GM19468 (cell line): Measurements from ENCODE around the gene OSBPL1A.

Source experiments
- ATAC-seq: cut with Tn5 transposase; IDR thresholded peaks from one replicate; pipeline ENCODE4 v1.9.1; 2021; ENCODE audit warnings: mild to moderate bottlenecking, moderate library complexity, moderate number of reproducible peaks; ENCODE audit not compliant: unreplicated experiment; ENCODE audit errors: extremely low read depth

The OSBPL1A gene

GRCh38 chr18:24354278-24354677 is 43.3 kb downstream of the OSBPL1A start:
- no peak for ATAC-seq

GRCh38 chr18:24346254-24346653 is 51.4 kb downstream of the OSBPL1A start:
- no peak for ATAC-seq

GRCh38 chr18:24344509-24344908 is 53.1 kb downstream of the OSBPL1A start:
- no peak for ATAC-seq

- ATAC-seq, result no peak
These were observed 55.3 kb downstream of the OSBPL1A start for GRCh38 chr18:24342347-24342746.

- ATAC-seq, result no peak
These were observed 56.3 kb downstream of the OSBPL1A start for GRCh38 chr18:24341361-24341760.

GRCh38 chr18:24333084-24333483 is 64.5 kb downstream of the OSBPL1A start:
- no peak for ATAC-seq

GRCh38 chr18:24326211-24326610 is 71.4 kb downstream of the OSBPL1A start:
- ATAC-seq, result no peak

GRCh38 chr18:24322584-24323136 is 75.0 kb downstream of the OSBPL1A start:
- ATAC-seq, result no peak

- no peak for ATAC-seq
These were observed 76.6 kb downstream of the OSBPL1A start for GRCh38 chr18:24321071-24321470.

GRCh38 chr18:24319757-24320156 is 77.9 kb downstream of the OSBPL1A start:
- no peak for ATAC-seq

GRCh38 chr18:24317370-24317769 is 80.3 kb downstream of the OSBPL1A start:
- ATAC-seq, result no peak

- ATAC-seq, result no peak
These were observed 82.5 kb downstream of the OSBPL1A start for GRCh38 chr18:24315170-24315569.

- no peak for ATAC-seq
These were observed 91.4 kb downstream of the OSBPL1A start for GRCh38 chr18:24306201-24306600.

GRCh38 chr18:24300703-24301102 is 96.9 kb downstream of the OSBPL1A start:
- ATAC-seq, result no peak

GRCh38 chr18:24296276-24296675 is 101.3 kb downstream of the OSBPL1A start:
- no peak for ATAC-seq

GRCh38 chr18:24293254-24293653 is 104.4 kb downstream of the OSBPL1A start:
- ATAC-seq, result no peak

GRCh38 chr18:24278591-24278990 is 119.0 kb downstream of the OSBPL1A start:
- no peak for ATAC-seq

GRCh38 chr18:24277516-24278195 is 120.0 kb downstream of the OSBPL1A start:
- no peak for ATAC-seq

GRCh38 chr18:24276994-24277393 is 120.6 kb downstream of the OSBPL1A start:
- no peak for ATAC-seq

- ATAC-seq, result no peak
These were observed 122.8 kb downstream of the OSBPL1A start for GRCh38 chr18:24274837-24275236.

GRCh38 chr18:24273596-24273995 is 124.0 kb downstream of the OSBPL1A start:
- ATAC-seq, result no peak

- ATAC-seq, result no peak
These were observed 125.4 kb downstream of the OSBPL1A start for GRCh38 chr18:24272229-24272525.
